ENCODE data around the gene KLK12.

DNA sequence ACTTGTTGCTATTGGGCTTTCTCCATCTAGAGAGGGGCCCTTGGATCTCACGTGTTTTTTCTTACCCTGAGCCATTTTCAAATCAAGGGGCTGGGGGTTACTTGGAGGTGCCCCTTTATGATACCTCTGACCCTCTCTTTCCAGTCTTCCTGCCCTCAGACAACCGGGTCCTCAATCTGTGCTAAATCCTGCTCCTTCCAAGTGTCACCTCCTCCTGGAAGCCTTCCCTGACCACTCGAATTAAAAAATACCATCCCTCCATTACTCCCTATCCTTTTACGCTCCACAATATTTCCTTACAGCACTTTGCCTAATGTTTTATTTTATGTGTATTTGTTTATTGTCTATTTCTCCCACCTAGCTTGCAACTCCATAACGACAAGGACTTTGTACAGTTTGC, 36.7 kb downstream of the KLK12 start:
- TF ChIP-seq, protein P1, sequence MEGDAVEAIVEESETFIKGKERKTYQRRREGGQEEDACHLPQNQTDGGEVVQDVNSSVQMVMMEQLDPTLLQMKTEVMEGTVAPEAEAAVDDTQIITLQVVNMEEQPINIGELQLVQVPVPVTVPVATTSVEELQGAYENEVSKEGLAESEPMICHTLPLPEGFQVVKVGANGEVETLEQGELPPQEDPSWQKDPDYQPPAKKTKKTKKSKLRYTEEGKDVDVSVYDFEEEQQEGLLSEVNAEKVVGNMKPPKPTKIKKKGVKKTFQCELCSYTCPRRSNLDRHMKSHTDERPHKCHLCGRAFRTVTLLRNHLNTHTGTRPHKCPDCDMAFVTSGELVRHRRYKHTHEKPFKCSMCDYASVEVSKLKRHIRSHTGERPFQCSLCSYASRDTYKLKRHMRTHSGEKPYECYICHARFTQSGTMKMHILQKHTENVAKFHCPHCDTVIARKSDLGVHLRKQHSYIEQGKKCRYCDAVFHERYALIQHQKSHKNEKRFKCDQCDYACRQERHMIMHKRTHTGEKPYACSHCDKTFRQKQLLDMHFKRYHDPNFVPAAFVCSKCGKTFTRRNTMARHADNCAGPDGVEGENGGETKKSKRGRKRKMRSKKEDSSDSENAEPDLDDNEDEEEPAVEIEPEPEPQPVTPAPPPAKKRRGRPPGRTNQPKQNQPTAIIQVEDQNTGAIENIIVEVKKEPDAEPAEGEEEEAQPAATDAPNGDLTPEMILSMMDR (IDR thresholded peaks at IDR 0.05), result no peak
- no peak for TF ChIP-seq POLR2A (IDR thresholded peaks at IDR 0.05)

Data from right lobe of liver (tissue), 4 donors.